ENCODE data around the gene LSM2.
"Not testable (repeated sequence)": the region's sequence is repeated elsewhere in the genome, so short reads cannot be mapped to it uniquely, and the experiment has no call there.

The LSM2 gene

GRCh38 chr6:31805939-31806469 is 762 bp downstream of the LSM2 start:
- no peak for TF ChIP-seq CTCF (conservative IDR thresholded peaks at IDR 0.05; ENCODE audit: low read depth, low read length)
- H3K4me1 ChIP-seq (ENCODE audit: low read depth, poor library complexity, severe bottlenecking), result peaks cover 23% of the 10 kb centered on the region
- peak overlapping the region; percentile 79 for H3K9ac ChIP-seq
- no peaks in the 10 kb centered on the region for H3K27me3 ChIP-seq (ENCODE audit: insufficient read depth, low read depth)
- no peaks in the 10 kb centered on the region for H4K20me1 ChIP-seq (ENCODE audit: insufficient read depth)
- H2AFZ ChIP-seq (ENCODE audit: low read depth), result peak overlapping the region; percentile 74; the same call in 1 of the 2 replicates
- H3K27ac ChIP-seq, result peak overlapping the region; percentile 65
- H3K79me2 ChIP-seq (ENCODE audit: insufficient read depth, low read depth), result peaks cover 18% of the 10 kb centered on the region
- H3K4me3 ChIP-seq (IDR thresholded peaks at IDR 0.05; ENCODE audit: insufficient read depth, low read depth, low read length), result peak overlapping the region; percentile 44
- no peaks in the 10 kb centered on the region for H3K36me3 ChIP-seq (ENCODE audit: insufficient read depth)
- H3K4me2 ChIP-seq, result peak overlapping the region; percentile 99

- not testable (repeated sequence) for H2AFZ ChIP-seq (ENCODE audit: low read depth); H4K20me1 ChIP-seq (ENCODE audit: insufficient read depth); H3K4me2 ChIP-seq; H3K36me3 ChIP-seq (ENCODE audit: insufficient read depth); H3K27ac ChIP-seq; H3K27me3 ChIP-seq (ENCODE audit: insufficient read depth, low read depth); H3K4me3 ChIP-seq (IDR thresholded peaks at IDR 0.05; ENCODE audit: insufficient read depth, low read depth, low read length); H3K9ac ChIP-seq
- peaks cover 17% of the 10 kb centered on the region for H3K4me1 ChIP-seq (ENCODE audit: low read depth, poor library complexity, severe bottlenecking)
- H3K79me2 ChIP-seq (ENCODE audit: insufficient read depth, low read depth), result peaks cover 15% of the 10 kb centered on the region
Measured at GRCh38 chr6:31801031-31801927, 5.5 kb downstream of the LSM2 start.

- Histone ChIP-seq H3K79me2 (ENCODE audit: insufficient read depth, low read depth) (peaks cover 12% of the 10 kb centered on the region), H3K4me1 (ENCODE audit: low read depth, poor library complexity, severe bottlenecking) (peaks cover 10% of the 10 kb centered on the region), H3K36me3 (ENCODE audit: insufficient read depth) (no peaks in the 10 kb centered on the region), H3K27me3 (ENCODE audit: insufficient read depth, low read depth) (no peaks in the 10 kb centered on the region), H3K9ac (no peak overlapping the region), H4K20me1 (ENCODE audit: insufficient read depth) (no peaks in the 10 kb centered on the region), H3K27ac (no peak overlapping the region), H3K4me2 (no peak overlapping the region), H3K4me3 (IDR thresholded peaks at IDR 0.05; ENCODE audit: insufficient read depth, low read depth, low read length) (no peak overlapping the region), H2AFZ (ENCODE audit: low read depth) (no peak overlapping the region)
- TF ChIP-seq CTCF (conservative IDR thresholded peaks at IDR 0.05; ENCODE audit: low read depth, low read length), result no peak
Measured at GRCh38 chr6:31799781-31800180, 7.0 kb downstream of the LSM2 start.

GRCh38 chr6:31797588-31797987 is 9.2 kb downstream of the LSM2 start:
- H3K27ac ChIP-seq, result no peak overlapping the region
- no peaks in the 10 kb centered on the region; the same call in 1 of the 2 replicates for H3K36me3 ChIP-seq (ENCODE audit: insufficient read depth)

More at GRCh38 chr6:31797588-31797987, 9.2 kb downstream of the LSM2 start:
- Histone ChIP-seq H3K9ac (no peak overlapping the region), H2AFZ (ENCODE audit: low read depth) (no peak overlapping the region), H3K4me2 (no peak overlapping the region), H3K4me1 (ENCODE audit: low read depth, poor library complexity, severe bottlenecking) (peaks cover 21% of the 10 kb centered on the region), H3K79me2 (ENCODE audit: insufficient read depth, low read depth) (peaks cover 34% of the 10 kb centered on the region), H4K20me1 (ENCODE audit: insufficient read depth) (no peaks in the 10 kb centered on the region), H3K4me3 (IDR thresholded peaks at IDR 0.05; ENCODE audit: insufficient read depth, low read depth, low read length) (no peak overlapping the region), H3K27me3 (ENCODE audit: insufficient read depth, low read depth) (no peaks in the 10 kb centered on the region)
- TF ChIP-seq CTCF (conservative IDR thresholded peaks at IDR 0.05; ENCODE audit: low read depth, low read length), result no peak
